GM19043 (cell line): ENCODE measurements around the gene MYO18B.

ENCODE experiments used
- ATAC-seq: cut with Tn5 transposase; IDR thresholded peaks from one replicate; pipeline ENCODE4 v1.9.1; 2021; ENCODE audit warnings: low read depth; ENCODE audit not compliant: unreplicated experiment

MYO18B gene

DNA sequence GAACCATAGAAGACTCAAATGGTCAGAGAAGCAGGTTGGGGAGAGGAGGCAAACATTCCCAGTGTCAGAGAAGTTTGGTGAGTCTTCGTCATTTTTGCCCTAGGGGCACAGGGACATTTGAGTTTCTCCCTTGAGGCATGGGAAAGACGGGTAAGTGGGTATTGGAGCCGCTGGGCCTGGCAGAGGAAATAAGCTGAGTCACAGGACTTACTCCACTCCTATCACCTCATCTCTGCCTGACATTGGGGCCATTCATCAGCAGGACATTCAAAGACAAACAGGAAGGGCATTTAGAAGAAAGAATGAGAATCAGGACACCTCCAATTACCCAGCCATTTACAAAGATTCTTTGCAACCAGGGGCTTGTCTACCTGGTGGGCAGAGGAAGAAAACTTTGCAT is 326.6 kb downstream of the MYO18B start:
- ATAC-seq: no peak

DNA sequence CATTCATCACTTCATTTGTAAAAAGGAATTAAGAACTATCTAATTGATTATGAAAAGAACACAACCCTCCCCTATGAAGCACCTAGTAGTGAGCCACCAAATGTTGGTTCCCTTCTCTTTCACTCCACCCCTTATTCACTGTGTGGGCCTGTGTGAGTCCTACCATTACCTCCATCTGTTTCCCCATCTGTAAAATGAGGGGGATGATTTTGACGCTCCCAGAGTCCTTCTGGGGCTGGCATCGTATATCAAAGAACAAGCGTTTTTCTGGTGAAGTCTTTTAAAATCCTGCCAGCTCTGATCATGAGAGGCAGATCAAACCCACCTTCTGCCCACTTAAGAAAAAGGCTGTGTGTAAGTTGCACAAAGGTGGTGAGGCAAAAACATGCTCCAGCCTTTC is 330.6 kb downstream of the MYO18B start:
- ATAC-seq: no peak

DNA sequence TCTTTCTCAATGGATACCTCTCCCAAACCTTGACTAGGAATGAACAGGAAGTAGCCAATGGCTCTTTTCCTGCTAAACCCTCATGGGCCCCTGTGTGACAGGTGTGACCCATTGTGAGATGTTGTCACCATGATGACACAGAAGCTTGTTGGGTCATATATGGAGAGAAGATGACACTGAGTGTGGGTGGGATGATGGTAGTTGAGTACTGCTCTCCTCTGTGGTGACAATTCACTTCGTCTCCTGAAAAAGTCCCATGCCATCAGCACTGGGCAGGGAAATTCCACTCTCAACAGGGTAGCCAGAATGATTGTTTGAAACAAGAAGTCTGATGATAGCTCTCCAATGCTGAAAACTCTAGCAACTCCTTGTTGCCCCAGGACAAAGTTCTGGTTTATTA is 333.3 kb downstream of the MYO18B start:
- no peak for ATAC-seq

DNA sequence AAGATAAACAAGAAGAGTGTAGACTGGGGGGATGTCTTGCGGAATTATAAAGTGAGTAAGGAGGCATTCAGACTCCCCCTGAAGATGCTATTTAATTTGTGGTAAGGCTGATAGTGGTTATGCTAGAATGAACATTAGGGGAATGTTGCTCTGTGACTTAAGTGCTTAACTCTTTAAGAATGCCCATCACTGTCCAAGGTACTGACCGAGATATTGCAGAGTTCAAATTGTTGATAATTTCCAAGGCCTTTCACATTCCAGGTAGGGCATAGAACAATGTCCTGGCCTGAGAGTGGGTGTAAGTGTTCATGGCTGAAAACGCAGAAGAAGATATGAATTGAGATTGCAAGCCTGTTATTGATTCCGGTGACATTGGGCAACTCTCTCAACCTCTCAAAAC is 337.0 kb downstream of the MYO18B start:
- ATAC-seq: no peak
